22Rv1 (cell line): ENCODE data around the gene CIB4.

Experiments used
- ZFX ChIP-seq: fragments of 450-650 bp; IDR thresholded peaks from 2 replicates; pipeline ENCODE4 v1.6.1; 2017; ENCODE audit warnings: antibody characterized with exemption, borderline replicate concordance
- TF ChIP-seq, protein P1 (sequence below): fragments of 450-650 bp; IDR thresholded peaks from 2 replicates; pipeline ENCODE4 v1.5.1; 2017; ENCODE audit warnings: mild to moderate bottlenecking

- no peak for TF ChIP-seq ZFX
- TF ChIP-seq, protein P1, sequence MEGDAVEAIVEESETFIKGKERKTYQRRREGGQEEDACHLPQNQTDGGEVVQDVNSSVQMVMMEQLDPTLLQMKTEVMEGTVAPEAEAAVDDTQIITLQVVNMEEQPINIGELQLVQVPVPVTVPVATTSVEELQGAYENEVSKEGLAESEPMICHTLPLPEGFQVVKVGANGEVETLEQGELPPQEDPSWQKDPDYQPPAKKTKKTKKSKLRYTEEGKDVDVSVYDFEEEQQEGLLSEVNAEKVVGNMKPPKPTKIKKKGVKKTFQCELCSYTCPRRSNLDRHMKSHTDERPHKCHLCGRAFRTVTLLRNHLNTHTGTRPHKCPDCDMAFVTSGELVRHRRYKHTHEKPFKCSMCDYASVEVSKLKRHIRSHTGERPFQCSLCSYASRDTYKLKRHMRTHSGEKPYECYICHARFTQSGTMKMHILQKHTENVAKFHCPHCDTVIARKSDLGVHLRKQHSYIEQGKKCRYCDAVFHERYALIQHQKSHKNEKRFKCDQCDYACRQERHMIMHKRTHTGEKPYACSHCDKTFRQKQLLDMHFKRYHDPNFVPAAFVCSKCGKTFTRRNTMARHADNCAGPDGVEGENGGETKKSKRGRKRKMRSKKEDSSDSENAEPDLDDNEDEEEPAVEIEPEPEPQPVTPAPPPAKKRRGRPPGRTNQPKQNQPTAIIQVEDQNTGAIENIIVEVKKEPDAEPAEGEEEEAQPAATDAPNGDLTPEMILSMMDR, result no peak
These were observed 34.9 kb downstream of the CIB4 start for GRCh38 chr2:26605999-26606846.
